SKM-1 (cell line): Measurements from ENCODE around the gene OXCT1.
"Not testable (repeated sequence)": the region's sequence is repeated elsewhere in the genome, so short reads cannot be mapped to it uniquely, and the experiment has no call there.

Experiments used
- DNase-seq: peaks from one replicate; lab custom pipeline; 2025; ENCODE audit not compliant: unreplicated experiment; lab: John Stamatoyannopoulos, UW

Gene OXCT1

GRCh38 chr5:41778410-41778809, 91.8 kb downstream of the OXCT1 start:
- no peak for DNase-seq

- DNase-seq, result no peak
These were observed 93.8 kb downstream of the OXCT1 start for GRCh38 chr5:41776435-41776834.

- DNase-seq, result no peak
These were observed 96.4 kb downstream of the OXCT1 start for GRCh38 chr5:41773799-41774198.

GRCh38 chr5:41772785-41773442, 97.3 kb downstream of the OXCT1 start:
- no peak for DNase-seq

GRCh38 chr5:41772056-41772455, 98.2 kb downstream of the OXCT1 start:
- no peak for DNase-seq

- DNase-seq, result no peak
These were observed 99.4 kb downstream of the OXCT1 start for GRCh38 chr5:41770799-41771198.

GRCh38 chr5:41768692-41769091, 101.5 kb downstream of the OXCT1 start:
- no peak for DNase-seq

GRCh38 chr5:41764650-41765049, 105.6 kb downstream of the OXCT1 start:
- no peak for DNase-seq

- no peak for DNase-seq
These were observed 106.7 kb downstream of the OXCT1 start for GRCh38 chr5:41763574-41763973.

GRCh38 chr5:41763081-41763480, 107.1 kb downstream of the OXCT1 start:
- no peak for DNase-seq

GRCh38 chr5:41762426-41762825, 107.8 kb downstream of the OXCT1 start:
- DNase-seq, result no peak

GRCh38 chr5:41761663-41762062, 108.6 kb downstream of the OXCT1 start:
- DNase-seq, result no peak

- DNase-seq, result no peak
These were observed 114.5 kb downstream of the OXCT1 start for GRCh38 chr5:41755705-41756104.

GRCh38 chr5:41754857-41755256, 115.4 kb downstream of the OXCT1 start:
- no peak for DNase-seq

- no peak for DNase-seq
These were observed 118.4 kb downstream of the OXCT1 start for GRCh38 chr5:41751867-41752266.

- DNase-seq, result no peak
These were observed 121.6 kb downstream of the OXCT1 start for GRCh38 chr5:41748631-41749030.

- DNase-seq, result no peak
These were observed 122.5 kb downstream of the OXCT1 start for GRCh38 chr5:41747708-41748107.

GRCh38 chr5:41747301-41747700, 122.9 kb downstream of the OXCT1 start:
- DNase-seq, result no peak

- not testable (repeated sequence) for DNase-seq
These were observed 127.6 kb downstream of the OXCT1 start for GRCh38 chr5:41742608-41743007.

GRCh38 chr5:41738710-41739354, 131.4 kb downstream of the OXCT1 start:
- no peak for DNase-seq

- DNase-seq, result no peak
These were observed 133.6 kb downstream of the OXCT1 start for GRCh38 chr5:41736641-41737040.

- DNase-seq, result no peak
These were observed 135.0 kb downstream of the OXCT1 start for GRCh38 chr5:41735213-41735612.

GRCh38 chr5:41729381-41729780, 140.8 kb downstream of the OXCT1 start:
- not testable (repeated sequence) for DNase-seq
